SK-N-SH treated with all-trans-retinoic acid at 6 μM for 48 hours (cell line): ENCODE results near the gene MT1E.

Experiments used
- ATAC-seq: fragments of 200-7000 bp; cut with Tn5 transposase; 3 replicates; pipeline ENCODE4 v1.9.1; 2020; ENCODE audit warnings: mild to moderate bottlenecking, moderate library complexity
- ARNTL ChIP-seq: fragments of 450-650 bp; formaldehyde crosslinking; IDR thresholded peaks from 2 replicates; pipeline ENCODE4 v1.5.0; 2020; ENCODE audit warnings: low read depth, mild to moderate bottlenecking, moderate library complexity, borderline replicate concordance
- BACH2 ChIP-seq: fragments of 250-450 bp; sonication (Bioruptor Pico); IDR thresholded peaks from 2 replicates; pipeline ENCODE4 v1.9.0; 2021; ENCODE audit warnings: mild to moderate bottlenecking, borderline replicate concordance
- CREB5 ChIP-seq: fragments of 250-450 bp; sonication (Bioruptor Pico); IDR thresholded peaks from 2 replicates; pipeline ENCODE4 v1.5.1; 2020; ENCODE audit warnings: low read depth, mild to moderate bottlenecking, moderate library complexity
- CSDC2 ChIP-seq: fragments of 250-450 bp; sonication (Bioruptor Pico); IDR thresholded peaks from 2 replicates; pipeline ENCODE4 v1.5.0; 2020; ENCODE audit warnings: mild to moderate bottlenecking, moderate library complexity
- ESRRG ChIP-seq: fragments of 250-450 bp; sonication (Bioruptor Pico); IDR thresholded peaks from 2 replicates; pipeline ENCODE4 v1.6.1; 2021; ENCODE audit warnings: mild to moderate bottlenecking
- GLIS3 ChIP-seq: fragments of 250-450 bp; sonication (Bioruptor Pico); IDR thresholded peaks from 2 replicates; pipeline ENCODE4 v1.5.0; 2020; ENCODE audit warnings: mild to moderate bottlenecking, moderate library complexity
- ISL1 ChIP-seq: fragments of 250-450 bp; sonication (Bioruptor Pico); IDR thresholded peaks from 2 replicates; pipeline ENCODE4 v2.1.2; 2022; ENCODE audit warnings: mild to moderate bottlenecking, moderate library complexity
- OSR1 ChIP-seq: fragments of 250-450 bp; sonication (Bioruptor Pico); IDR thresholded peaks from 2 replicates; pipeline ENCODE4 v1.8.0; 2022; ENCODE audit warnings: moderate library complexity, mild to moderate bottlenecking, inconsistent platforms
- PATZ1 ChIP-seq: fragments of 250-450 bp; sonication (Bioruptor Pico); IDR thresholded peaks from 2 replicates; pipeline ENCODE4 v1.8.0; 2020; ENCODE audit warnings: mild to moderate bottlenecking, moderate library complexity, borderline replicate concordance
- RARB ChIP-seq: fragments of 250-450 bp; sonication (Bioruptor Pico); IDR thresholded peaks from 2 replicates; pipeline ENCODE4 v1.8.0; 2021; ENCODE audit warnings: mild to moderate bottlenecking, moderate library complexity
- TCF4 ChIP-seq: fragments of 250-450 bp; sonication (Bioruptor Pico); IDR thresholded peaks from 2 replicates; pipeline ENCODE4 v1.8.0; 2021; ENCODE audit warnings: mild to moderate bottlenecking, moderate library complexity, borderline replicate concordance
- TSHZ2 ChIP-seq: fragments of 250-450 bp; sonication (Bioruptor Pico); IDR thresholded peaks from 2 replicates; pipeline ENCODE4 v1.5.0; 2020; ENCODE audit warnings: mild to moderate bottlenecking, moderate library complexity
- ZC3H10 ChIP-seq: fragments of 250-450 bp; sonication (Bioruptor Pico); IDR thresholded peaks from 2 replicates; pipeline ENCODE4 v1.5.1; 2021; ENCODE audit warnings: mild to moderate bottlenecking, moderate library complexity
- ZFP3 ChIP-seq: fragments of 250-450 bp; sonication (Bioruptor Pico); IDR thresholded peaks from 2 replicates; pipeline ENCODE4 v1.5.0; 2020; ENCODE audit warnings: mild to moderate bottlenecking, moderate library complexity
- ZFP30 ChIP-seq: fragments of 450-650 bp; formaldehyde crosslinking; IDR thresholded peaks from 2 replicates; pipeline ENCODE4 v1.5.0; 2022; ENCODE audit warnings: mild to moderate bottlenecking, moderate library complexity
- ZNF565 ChIP-seq: fragments of 450-650 bp; formaldehyde crosslinking; conservative IDR thresholded peaks from 2 replicates; pipeline ENCODE4 v1.5.0; 2020; ENCODE audit warnings: low read depth, mild to moderate bottlenecking, moderate library complexity
- ZNF70 ChIP-seq: fragments of 450-650 bp; formaldehyde crosslinking; IDR thresholded peaks from 2 replicates; pipeline ENCODE4 v1.5.0; 2020; ENCODE audit warnings: mild to moderate bottlenecking, moderate library complexity
- ZNF8 ChIP-seq: fragments of 450-650 bp; formaldehyde crosslinking; IDR thresholded peaks from 2 replicates; pipeline ENCODE4 v1.5.0; 2020; ENCODE audit warnings: mild to moderate bottlenecking, moderate library complexity
- TF ChIP-seq, protein P1 (sequence below): fragments of 250-450 bp; sonication (Bioruptor Pico); IDR thresholded peaks from 2 replicates; pipeline ENCODE4 v1.8.0; 2021; ENCODE audit warnings: low read depth, mild to moderate bottlenecking, moderate library complexity, borderline replicate concordance
- TF ChIP-seq, protein P2 (sequence below): fragments of 250-450 bp; sonication (Bioruptor Pico); IDR thresholded peaks from 2 replicates; pipeline ENCODE4 v1.5.1; 2021; ENCODE audit warnings: mild to moderate bottlenecking, moderate library complexity

Gene MT1E

DNA sequence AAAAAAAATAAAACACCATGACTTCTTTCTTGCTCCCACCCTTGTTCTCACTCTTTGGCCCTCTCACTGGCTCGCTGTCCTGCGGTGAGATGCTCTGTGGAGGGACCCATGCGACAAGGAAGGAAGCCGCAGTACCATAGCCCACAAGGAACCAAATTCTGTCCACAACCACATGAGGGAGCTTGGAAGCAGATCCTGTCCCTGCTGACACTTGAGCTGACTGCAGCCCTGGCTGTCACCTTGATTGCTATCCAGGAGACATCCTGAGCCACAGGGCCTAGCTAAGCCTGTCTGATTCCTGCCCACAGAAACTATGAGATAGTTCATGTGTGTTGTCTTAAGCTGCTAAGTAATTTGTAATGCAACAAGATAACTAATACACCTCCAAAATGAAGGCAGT is 22.0 kb upstream of the MT1E start (continued):
- TF ChIP-seq, protein P1, sequence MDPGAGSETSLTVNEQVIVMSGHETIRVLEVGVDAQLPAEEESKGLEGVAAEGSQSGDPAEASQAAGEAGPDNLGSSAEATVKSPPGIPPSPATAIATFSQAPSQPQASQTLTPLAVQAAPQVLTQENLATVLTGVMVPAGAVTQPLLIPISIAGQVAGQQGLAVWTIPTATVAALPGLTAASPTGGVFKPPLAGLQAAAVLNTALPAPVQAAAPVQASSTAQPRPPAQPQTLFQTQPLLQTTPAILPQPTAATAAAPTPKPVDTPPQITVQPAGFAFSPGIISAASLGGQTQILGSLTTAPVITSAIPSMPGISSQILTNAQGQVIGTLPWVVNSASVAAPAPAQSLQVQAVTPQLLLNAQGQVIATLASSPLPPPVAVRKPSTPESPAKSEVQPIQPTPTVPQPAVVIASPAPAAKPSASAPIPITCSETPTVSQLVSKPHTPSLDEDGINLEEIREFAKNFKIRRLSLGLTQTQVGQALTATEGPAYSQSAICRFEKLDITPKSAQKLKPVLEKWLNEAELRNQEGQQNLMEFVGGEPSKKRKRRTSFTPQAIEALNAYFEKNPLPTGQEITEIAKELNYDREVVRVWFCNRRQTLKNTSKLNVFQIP (CRISPR knock-in tag) = no peak
- no peak for TF ChIP-seq OSR1
- TF ChIP-seq ZNF70 (CRISPR knock-in tag) = no peak
- TF ChIP-seq TSHZ2 (CRISPR knock-in tag) = no peak
- no peak for TF ChIP-seq ZFP3
- TF ChIP-seq ZFP30 (CRISPR knock-in tag) = no peak
- TF ChIP-seq ZNF8 (CRISPR knock-in tag) = no peak
- TF ChIP-seq, all 23 proteins: peak for 0

DNA sequence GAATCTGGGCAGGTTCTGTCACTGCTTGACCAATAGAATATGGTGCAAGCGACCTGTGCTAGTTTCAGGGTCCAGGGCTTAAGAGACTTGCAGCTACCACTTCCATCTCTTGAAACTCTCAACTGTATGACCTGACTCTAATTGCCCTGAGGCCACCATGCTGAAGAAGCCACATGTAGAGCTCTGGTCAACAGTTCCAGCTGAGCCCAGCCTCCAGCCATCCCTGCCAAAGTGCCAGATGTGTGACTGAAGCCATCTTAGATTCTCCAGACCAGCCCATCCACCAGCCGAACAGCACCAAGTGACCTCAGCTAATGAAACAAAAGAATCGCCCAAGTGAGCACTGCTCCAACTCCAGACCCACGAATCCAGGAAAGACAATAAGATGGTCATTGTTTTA is 20.6 kb upstream of the MT1E start:
- no peak for TF ChIP-seq TCF4 (CRISPR knock-in tag)
- no peak for TF ChIP-seq ZFP3
- no peak for TF ChIP-seq ARNTL
- TF ChIP-seq ISL1 (CRISPR knock-in tag) = no peak
- TF ChIP-seq, protein P2, sequence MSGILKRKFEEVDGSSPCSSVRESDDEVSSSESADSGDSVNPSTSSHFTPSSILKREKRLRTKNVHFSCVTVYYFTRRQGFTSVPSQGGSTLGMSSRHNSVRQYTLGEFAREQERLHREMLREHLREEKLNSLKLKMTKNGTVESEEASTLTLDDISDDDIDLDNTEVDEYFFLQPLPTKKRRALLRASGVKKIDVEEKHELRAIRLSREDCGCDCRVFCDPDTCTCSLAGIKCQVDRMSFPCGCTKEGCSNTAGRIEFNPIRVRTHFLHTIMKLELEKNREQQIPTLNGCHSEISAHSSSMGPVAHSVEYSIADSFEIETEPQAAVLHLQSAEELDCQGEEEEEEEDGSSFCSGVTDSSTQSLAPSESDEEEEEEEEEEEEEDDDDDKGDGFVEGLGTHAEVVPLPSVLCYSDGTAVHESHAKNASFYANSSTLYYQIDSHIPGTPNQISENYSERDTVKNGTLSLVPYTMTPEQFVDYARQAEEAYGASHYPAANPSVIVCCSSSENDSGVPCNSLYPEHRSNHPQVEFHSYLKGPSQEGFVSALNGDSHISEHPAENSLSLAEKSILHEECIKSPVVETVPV = no peak
- no peak for TF ChIP-seq PATZ1 (CRISPR knock-in tag)
- no peak for TF ChIP-seq RARB (CRISPR knock-in tag)
- TF ChIP-seq ZNF70 (CRISPR knock-in tag) = no peak
- TF ChIP-seq ZNF565 = no peak
- no peak for TF ChIP-seq TSHZ2 (CRISPR knock-in tag)
- TF ChIP-seq ZFP30 (CRISPR knock-in tag) = no peak
- TF ChIP-seq CSDC2 (CRISPR knock-in tag) = no peak
- no peak for TF ChIP-seq ESRRG (CRISPR knock-in tag)
- no peak for ATAC-seq

DNA sequence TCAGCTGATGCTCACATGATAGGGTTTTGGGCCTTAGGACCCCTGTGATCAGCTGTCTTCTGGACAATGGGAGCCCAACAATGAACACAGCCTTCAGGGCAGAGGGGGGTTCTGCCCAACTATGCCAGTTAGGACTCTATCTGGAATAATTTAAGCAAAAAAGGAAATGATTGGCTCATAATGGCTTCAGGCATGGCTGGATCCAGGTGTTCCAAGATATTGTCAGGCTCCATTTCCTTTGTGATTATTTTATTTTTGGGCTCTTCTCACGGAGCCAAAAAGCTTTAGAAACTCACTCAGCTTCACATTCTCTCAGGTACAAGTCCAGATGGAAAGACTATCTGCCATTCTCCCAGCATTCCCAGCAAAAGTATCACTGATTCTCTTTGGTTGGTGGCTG is 20.1 kb upstream of the MT1E start:
- TF ChIP-seq GLIS3 (CRISPR knock-in tag) = no peak
- no peak for TF ChIP-seq CREB5 (CRISPR knock-in tag)
- TF ChIP-seq BACH2 (CRISPR knock-in tag) = no peak
- no peak for TF ChIP-seq ZC3H10 (CRISPR knock-in tag)
- no peak for TF ChIP-seq ARNTL
- TF ChIP-seq OSR1 = no peak
- no peak for ATAC-seq
